ENCODE measurements around the gene CCL14.

The CCL14 gene

DNA sequence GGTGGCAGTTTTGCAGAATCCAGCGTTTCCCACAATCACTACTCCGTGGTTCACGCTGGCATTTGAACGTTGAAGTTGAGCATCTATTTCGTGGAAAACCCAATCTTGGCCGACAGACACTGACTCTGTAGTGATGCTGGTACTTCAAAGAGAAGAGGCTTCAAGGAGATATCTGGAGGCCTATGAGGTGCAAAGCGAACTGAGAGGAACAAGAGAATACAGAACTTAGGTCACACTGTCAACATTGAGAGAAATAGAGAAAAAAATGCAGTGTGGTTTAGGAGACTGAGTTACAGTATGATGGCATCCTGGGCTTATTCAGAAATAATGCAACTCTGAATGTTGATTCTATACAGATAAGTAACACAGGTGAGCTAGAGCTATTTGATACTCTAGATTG lies 21.3 kb downstream of the CCL14 start:
- Histone ChIP-seq H4K20me1 (ENCODE audit: insufficient read depth, low read length) (no peaks in the 10 kb centered on the region), H3K27ac (ENCODE audit: low read length) (no peak overlapping the region), H3K36me3 (replicated peaks; ENCODE audit: insufficient read depth, low read length) (no peaks in the 10 kb centered on the region), H3K4me3 (ENCODE audit: low read length) (no peak overlapping the region), H3K4me1 (ENCODE audit: low read length) (peaks cover 7% of the 10 kb centered on the region), H3K9ac (ENCODE audit: low read length) (no peak overlapping the region), H3K79me2 (ENCODE audit: low read length) (no peaks in the 10 kb centered on the region), H3K9me3 (replicated peaks; ENCODE audit: insufficient read depth, low read length) (no peaks in the 10 kb centered on the region), H2AFZ (ENCODE audit: low read length) (no peak overlapping the region), H3K27me3 (replicated peaks; ENCODE audit: insufficient read depth, low read length) (no peaks in the 10 kb centered on the region), H3F3A (ENCODE audit: insufficient read depth, low read length) (no peaks in the 10 kb centered on the region), H3K9me2 (replicated peaks; ENCODE audit: insufficient read depth, low read length) (no peaks in the 10 kb centered on the region), H3K4me2 (ENCODE audit: low read depth, low read length) (no peak overlapping the region)
- TF ChIP-seq EZH2 (optimal IDR thresholded peaks at IDR 0.05; ENCODE audit: low read depth, low read length): no peak
- TF ChIP-seq, protein P1, sequence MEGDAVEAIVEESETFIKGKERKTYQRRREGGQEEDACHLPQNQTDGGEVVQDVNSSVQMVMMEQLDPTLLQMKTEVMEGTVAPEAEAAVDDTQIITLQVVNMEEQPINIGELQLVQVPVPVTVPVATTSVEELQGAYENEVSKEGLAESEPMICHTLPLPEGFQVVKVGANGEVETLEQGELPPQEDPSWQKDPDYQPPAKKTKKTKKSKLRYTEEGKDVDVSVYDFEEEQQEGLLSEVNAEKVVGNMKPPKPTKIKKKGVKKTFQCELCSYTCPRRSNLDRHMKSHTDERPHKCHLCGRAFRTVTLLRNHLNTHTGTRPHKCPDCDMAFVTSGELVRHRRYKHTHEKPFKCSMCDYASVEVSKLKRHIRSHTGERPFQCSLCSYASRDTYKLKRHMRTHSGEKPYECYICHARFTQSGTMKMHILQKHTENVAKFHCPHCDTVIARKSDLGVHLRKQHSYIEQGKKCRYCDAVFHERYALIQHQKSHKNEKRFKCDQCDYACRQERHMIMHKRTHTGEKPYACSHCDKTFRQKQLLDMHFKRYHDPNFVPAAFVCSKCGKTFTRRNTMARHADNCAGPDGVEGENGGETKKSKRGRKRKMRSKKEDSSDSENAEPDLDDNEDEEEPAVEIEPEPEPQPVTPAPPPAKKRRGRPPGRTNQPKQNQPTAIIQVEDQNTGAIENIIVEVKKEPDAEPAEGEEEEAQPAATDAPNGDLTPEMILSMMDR (IDR thresholded peaks at IDR 0.05; ENCODE audit: low read length): no peak
- TF ChIP-seq EZH2phosphoT487 (IDR thresholded peaks at IDR 0.05; ENCODE audit: low read length): no peak
- DNase-seq: no peak

DNA sequence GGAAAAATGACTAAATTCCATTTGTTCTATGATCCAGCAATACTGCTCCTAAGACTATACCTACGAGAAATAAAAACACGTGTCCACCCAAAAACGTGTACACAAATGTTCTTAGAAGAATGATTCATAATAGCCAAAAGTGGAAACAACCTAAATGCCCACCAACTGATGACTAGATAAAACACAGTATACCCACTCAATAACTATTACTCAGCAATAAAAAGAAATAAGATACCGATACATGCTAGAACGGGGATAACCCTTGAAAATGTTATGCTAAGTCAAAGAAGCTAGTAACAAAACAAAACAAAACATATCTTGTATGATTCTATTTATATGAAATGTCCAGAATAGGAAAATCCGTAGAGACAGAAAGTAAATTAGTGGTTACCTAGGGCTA lies 22.9 kb downstream of the CCL14 start:
- TF ChIP-seq, protein P1 (IDR thresholded peaks at IDR 0.05; ENCODE audit: low read length): no peak
- TF ChIP-seq EZH2phosphoT487 (IDR thresholded peaks at IDR 0.05; ENCODE audit: low read length): no peak
- TF ChIP-seq EZH2 (optimal IDR thresholded peaks at IDR 0.05; ENCODE audit: low read depth, low read length): no peak
- no peak overlapping the region for H3K9ac ChIP-seq (ENCODE audit: low read length)
- H3K4me1 ChIP-seq (ENCODE audit: low read length): no peaks in the 10 kb centered on the region
- H3F3A ChIP-seq (ENCODE audit: insufficient read depth, low read length): no peaks in the 10 kb centered on the region
- no peak for DNase-seq
- no peaks in the 10 kb centered on the region for H4K20me1 ChIP-seq (ENCODE audit: insufficient read depth, low read length)
- no peaks in the 10 kb centered on the region for H3K9me2 ChIP-seq (replicated peaks; ENCODE audit: insufficient read depth, low read length)
- H3K79me2 ChIP-seq (ENCODE audit: low read length): no peaks in the 10 kb centered on the region
- H3K27ac ChIP-seq (ENCODE audit: low read length): no peak overlapping the region
- no peak overlapping the region for H3K4me3 ChIP-seq (ENCODE audit: low read length)
- no peaks in the 10 kb centered on the region for H3K36me3 ChIP-seq (replicated peaks; ENCODE audit: insufficient read depth, low read length)
- no peaks in the 10 kb centered on the region for H3K9me3 ChIP-seq (replicated peaks; ENCODE audit: insufficient read depth, low read length)
- H3K4me2 ChIP-seq (ENCODE audit: low read depth, low read length): no peak overlapping the region
- H2AFZ ChIP-seq (ENCODE audit: low read length): no peak overlapping the region
- H3K27me3 ChIP-seq (replicated peaks; ENCODE audit: insufficient read depth, low read length): no peaks in the 10 kb centered on the region

DNA sequence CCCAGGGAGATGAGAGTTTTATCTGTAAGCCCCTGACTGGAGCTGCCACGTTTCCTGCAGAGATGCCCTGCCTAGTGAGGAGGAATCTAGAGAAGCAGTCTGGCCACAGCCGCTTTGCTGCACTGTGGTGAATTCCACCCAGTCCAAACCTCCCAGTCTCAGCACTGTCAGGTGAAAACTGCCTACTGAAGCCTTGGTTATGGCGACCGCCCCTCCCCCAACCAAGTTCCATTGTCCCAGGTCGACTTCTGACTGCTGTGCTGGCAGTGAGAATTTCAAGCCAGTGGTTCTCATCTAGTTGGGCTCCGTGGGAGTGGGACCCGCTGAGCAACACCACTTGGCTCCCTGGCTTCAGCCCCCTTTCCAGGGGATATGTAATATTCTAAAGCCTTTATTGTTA lies 32.8 kb downstream of the CCL14 start:
- Histone ChIP-seq H3K79me2 (ENCODE audit: low read length) (no peaks in the 10 kb centered on the region), H3K9me3 (replicated peaks; ENCODE audit: insufficient read depth, low read length) (no peaks in the 10 kb centered on the region), H3K9me2 (replicated peaks; ENCODE audit: insufficient read depth, low read length) (no peaks in the 10 kb centered on the region), H3K4me1 (ENCODE audit: low read length) (no peaks in the 10 kb centered on the region), H4K20me1 (ENCODE audit: insufficient read depth, low read length) (no peaks in the 10 kb centered on the region), H3K36me3 (replicated peaks; ENCODE audit: insufficient read depth, low read length) (no peaks in the 10 kb centered on the region), H3K9ac (ENCODE audit: low read length) (no peak overlapping the region), H3F3A (ENCODE audit: insufficient read depth, low read length) (no peaks in the 10 kb centered on the region), H3K27me3 (replicated peaks; ENCODE audit: insufficient read depth, low read length) (no peaks in the 10 kb centered on the region), H3K27ac (ENCODE audit: low read length) (no peak overlapping the region), H3K4me3 (ENCODE audit: low read length) (no peak overlapping the region), H2AFZ (ENCODE audit: low read length) (no peak overlapping the region), H3K4me2 (ENCODE audit: low read depth, low read length) (no peak overlapping the region)
- TF ChIP-seq, protein P1 (IDR thresholded peaks at IDR 0.05; ENCODE audit: low read length): no peak
- TF ChIP-seq EZH2 (optimal IDR thresholded peaks at IDR 0.05; ENCODE audit: low read depth, low read length): no peak
- TF ChIP-seq EZH2phosphoT487 (IDR thresholded peaks at IDR 0.05; ENCODE audit: low read length): no peak
- no peak for DNase-seq
